ENCODE measurements around the gene TMEM201. TPM values are rescaled to one million over a fixed set of nuclear protein-coding genes. Genes with fewer than 3 reads are reported as not detected.

The TMEM201 gene
- total and polyA plus RNA-seq, 2 experiments from 2014 or later = 25.0 to 28.0 TPM

GRCh38 chr1:9603766-9604753 lies 15.3 kb downstream of the TMEM201 start:
- Histone ChIP-seq H3K27ac (no peak overlapping the region), H3K36me3 (peaks cover 37% of the 10 kb centered on the region)
- TF ChIP-seq, protein P1, sequence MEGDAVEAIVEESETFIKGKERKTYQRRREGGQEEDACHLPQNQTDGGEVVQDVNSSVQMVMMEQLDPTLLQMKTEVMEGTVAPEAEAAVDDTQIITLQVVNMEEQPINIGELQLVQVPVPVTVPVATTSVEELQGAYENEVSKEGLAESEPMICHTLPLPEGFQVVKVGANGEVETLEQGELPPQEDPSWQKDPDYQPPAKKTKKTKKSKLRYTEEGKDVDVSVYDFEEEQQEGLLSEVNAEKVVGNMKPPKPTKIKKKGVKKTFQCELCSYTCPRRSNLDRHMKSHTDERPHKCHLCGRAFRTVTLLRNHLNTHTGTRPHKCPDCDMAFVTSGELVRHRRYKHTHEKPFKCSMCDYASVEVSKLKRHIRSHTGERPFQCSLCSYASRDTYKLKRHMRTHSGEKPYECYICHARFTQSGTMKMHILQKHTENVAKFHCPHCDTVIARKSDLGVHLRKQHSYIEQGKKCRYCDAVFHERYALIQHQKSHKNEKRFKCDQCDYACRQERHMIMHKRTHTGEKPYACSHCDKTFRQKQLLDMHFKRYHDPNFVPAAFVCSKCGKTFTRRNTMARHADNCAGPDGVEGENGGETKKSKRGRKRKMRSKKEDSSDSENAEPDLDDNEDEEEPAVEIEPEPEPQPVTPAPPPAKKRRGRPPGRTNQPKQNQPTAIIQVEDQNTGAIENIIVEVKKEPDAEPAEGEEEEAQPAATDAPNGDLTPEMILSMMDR (IDR thresholded peaks at IDR 0.05; ENCODE audit: low read depth, low read length) = no peak

DNA sequence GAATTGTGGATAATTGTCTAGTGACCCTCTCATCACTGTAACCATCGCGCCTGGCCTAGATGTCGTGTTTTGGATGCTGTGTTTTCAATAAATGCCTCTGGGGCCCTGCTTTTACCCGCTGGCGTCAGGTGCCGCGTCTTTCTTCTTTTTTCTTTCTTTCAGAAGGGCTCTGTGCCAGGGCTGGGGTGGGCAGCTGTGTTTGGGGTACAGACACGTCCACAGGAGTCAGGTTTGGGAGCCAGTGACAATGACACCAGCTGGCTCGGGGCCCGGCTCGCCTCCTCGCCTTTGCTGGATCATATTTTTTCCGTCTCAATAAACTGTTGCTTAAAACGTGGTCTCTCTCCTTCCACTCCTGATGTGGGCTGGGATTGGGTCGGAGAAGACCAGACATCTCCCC lies 16.1 kb downstream of the TMEM201 start:
- Histone ChIP-seq H3K4me1 (ENCODE audit: low read depth) (no peaks in the 10 kb centered on the region), H3K27me3 (no peaks in the 10 kb centered on the region), H3K36me3 (peaks cover 37% of the 10 kb centered on the region), H3K4me3 (no peak overlapping the region), H3K9me3 (ENCODE audit: low read depth) (no peaks in the 10 kb centered on the region), H3K27ac (no peak overlapping the region)
- DNase-seq (ENCODE audit: low read depth in 1 of 2, low spot score in 1 of 2) = no peak
- TF ChIP-seq, protein P1 (IDR thresholded peaks at IDR 0.05; ENCODE audit: low read depth, low read length) = no peak

More at GRCh38 chr1:9603766-9604753, 15.3 kb downstream of the TMEM201 start:
- peak in 1 of 2 donors; percentile 20 for DNase-seq (ENCODE audit: low read depth in 1 of 2, low spot score in 1 of 2)
- Histone ChIP-seq H3K4me3 (no peak overlapping the region), H3K27me3 (no peaks in the 10 kb centered on the region), H3K4me1 (ENCODE audit: low read depth) (no peaks in the 10 kb centered on the region), H3K9me3 (ENCODE audit: low read depth) (no peaks in the 10 kb centered on the region)

GRCh38 chr1:9605946-9606455 lies 17.3 kb downstream of the TMEM201 start:
- no peak overlapping the region for H3K4me3 ChIP-seq
- H3K4me1 ChIP-seq (ENCODE audit: low read depth) = no peaks in the 10 kb centered on the region
- H3K27ac ChIP-seq = no peak overlapping the region
- peaks cover 29% of the 10 kb centered on the region for H3K36me3 ChIP-seq
- no peaks in the 10 kb centered on the region for H3K27me3 ChIP-seq
- TF ChIP-seq, protein P1 (IDR thresholded peaks at IDR 0.05; ENCODE audit: low read depth, low read length) = no peak
- no peak for DNase-seq (ENCODE audit: low read depth in 1 of 2, low spot score in 1 of 2)
- H3K9me3 ChIP-seq (ENCODE audit: low read depth) = no peaks in the 10 kb centered on the region

GRCh38 chr1:9606458-9606857 lies 17.7 kb downstream of the TMEM201 start:
- H3K9me3 ChIP-seq (ENCODE audit: low read depth) = no peaks in the 10 kb centered on the region
- TF ChIP-seq, protein P1 (IDR thresholded peaks at IDR 0.05; ENCODE audit: low read depth, low read length) = no peak
- H3K36me3 ChIP-seq = peaks cover 25% of the 10 kb centered on the region
- H3K4me3 ChIP-seq = no peak overlapping the region
- no peaks in the 10 kb centered on the region for H3K4me1 ChIP-seq (ENCODE audit: low read depth)
- DNase-seq (ENCODE audit: low read depth in 1 of 2, low spot score in 1 of 2) = no peak
- H3K27ac ChIP-seq = no peak overlapping the region
- no peaks in the 10 kb centered on the region for H3K27me3 ChIP-seq

- Histone ChIP-seq H3K27me3 (no peaks in the 10 kb centered on the region), H3K36me3 (peaks cover 23% of the 10 kb centered on the region), H3K4me1 (ENCODE audit: low read depth) (no peaks in the 10 kb centered on the region), H3K9me3 (ENCODE audit: low read depth) (no peaks in the 10 kb centered on the region), H3K27ac (no peak overlapping the region), H3K4me3 (no peak overlapping the region)
- DNase-seq (ENCODE audit: low read depth in 1 of 2, low spot score in 1 of 2) = no peak
- TF ChIP-seq, protein P1 (IDR thresholded peaks at IDR 0.05; ENCODE audit: low read depth, low read length) = no peak
Observed at GRCh38 chr1:9606948-9607347, 18.2 kb downstream of the TMEM201 start.

Data from cardiac muscle cell (in vitro differentiated cells and primary cell).